ENCODE measurements around the gene TUNAR.

The TUNAR gene

DNA sequence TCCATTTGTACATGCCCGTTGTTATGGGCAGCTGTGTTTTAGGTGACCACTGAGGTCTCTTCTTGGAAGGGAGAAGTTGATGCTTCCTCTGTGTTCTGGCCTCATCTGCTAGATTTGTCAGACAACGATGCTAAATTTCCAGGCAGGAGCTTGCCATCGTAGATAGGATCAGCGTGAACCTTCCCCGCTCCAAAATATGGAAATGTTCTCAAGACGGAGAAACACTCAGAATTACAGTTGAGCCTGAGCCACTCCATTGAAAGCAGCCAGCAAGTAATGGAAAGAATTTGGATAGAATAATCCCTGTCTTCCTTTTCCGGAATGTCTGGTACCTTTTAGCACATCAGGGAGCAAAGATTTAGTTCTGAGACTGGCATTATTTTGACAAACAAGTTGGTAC, 34.8 kb downstream of the TUNAR start:
- no peak for DNase-seq (ENCODE audit: low spot score)
- FAIRE-seq, result no peak

DNA sequence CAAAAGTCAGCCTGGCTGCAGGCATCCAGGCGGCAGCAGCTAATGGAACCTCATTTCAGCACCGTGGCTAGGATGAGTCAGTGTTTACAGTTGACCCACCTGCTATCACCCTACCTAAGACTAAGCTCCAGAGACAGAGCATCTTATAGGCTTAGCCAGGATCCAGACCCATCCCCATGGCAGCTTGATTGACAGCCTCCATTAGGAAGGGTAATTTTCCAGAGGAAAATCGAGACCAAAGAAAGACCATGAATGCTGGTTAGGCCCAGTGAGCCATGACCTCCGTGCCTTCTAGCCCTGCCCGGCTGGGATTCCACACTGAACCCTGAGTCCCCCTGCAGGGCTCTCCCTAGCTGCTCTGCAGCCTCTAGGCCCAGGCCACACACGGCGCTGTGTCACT, 38.7 kb downstream of the TUNAR start:
- FAIRE-seq (no peak), DNase-seq (ENCODE audit: low spot score) (no peak)

DNA sequence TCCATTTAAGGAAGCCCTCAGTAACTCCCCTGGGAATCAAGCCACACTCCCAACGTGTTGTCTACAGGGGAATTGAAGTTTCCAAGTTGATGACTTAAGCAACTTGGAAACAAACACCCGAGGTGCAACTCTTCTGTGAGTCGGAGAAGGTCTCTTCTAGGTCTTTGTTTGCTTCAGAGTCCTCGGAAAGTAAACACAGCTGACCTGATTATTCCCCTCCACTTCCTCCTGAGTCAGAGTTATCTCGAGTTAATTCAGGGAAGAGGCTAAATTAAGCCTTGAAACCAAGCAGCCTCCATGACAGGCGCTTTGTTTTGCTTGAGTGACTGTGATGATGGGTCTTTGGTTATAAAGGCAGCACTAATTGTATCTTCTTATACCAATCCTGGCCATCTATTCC, 41.8 kb downstream of the TUNAR start:
- FAIRE-seq, result no peak
- DNase-seq (ENCODE audit: low spot score), result no peak

DNA sequence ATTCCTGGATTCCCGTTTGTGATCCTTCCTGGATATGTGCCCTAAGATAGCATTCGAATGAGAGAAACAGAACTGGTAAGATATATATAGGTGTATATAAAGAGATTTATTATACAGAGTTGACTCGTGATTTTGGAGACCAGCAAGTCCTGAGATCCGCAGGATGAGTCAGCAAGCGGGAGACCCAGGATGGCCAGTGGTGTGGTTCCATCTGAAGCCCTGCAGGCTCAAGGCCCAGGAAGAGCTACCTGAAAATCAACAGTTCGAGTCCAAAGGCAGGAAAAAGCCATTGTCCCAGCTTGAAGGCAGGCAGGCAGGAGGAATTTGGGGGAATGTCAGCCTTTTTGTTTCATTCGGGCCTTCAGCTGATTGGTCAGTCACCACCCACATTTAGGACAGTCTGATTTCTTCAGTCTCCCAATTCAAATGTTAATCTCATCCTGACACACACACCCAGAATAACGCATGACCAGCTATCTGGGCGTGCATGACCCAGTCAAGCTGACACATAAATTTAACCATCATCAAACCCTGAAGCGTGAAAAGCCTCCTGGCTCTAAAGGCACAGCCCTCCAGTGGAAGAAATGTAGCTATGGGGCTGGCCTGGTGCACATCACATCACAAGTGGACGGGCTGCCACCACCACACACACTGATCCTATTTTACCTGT, 44.3 kb downstream of the TUNAR start:
- DNase-seq (ENCODE audit: low spot score) (no peak), FAIRE-seq (no peak)

DNA sequence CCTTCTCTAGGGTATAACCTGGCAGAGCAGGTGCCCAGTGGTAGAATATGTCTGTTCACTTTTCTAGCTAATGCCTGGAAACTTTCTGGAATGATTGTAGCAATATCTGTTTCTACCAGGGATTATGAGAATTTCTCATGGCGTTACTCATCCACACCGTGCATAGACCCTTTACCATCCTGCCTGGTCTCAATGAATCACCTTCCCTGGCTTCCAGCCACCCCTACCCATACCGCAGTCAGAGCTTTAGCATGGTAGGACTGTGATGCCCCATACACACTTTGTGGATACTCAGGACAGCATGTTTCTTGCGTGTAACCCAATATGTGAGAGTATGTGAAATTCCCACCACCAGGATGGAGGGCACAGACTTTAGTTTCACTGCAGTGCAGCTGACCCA, 45.4 kb downstream of the TUNAR start:
- DNase-seq (ENCODE audit: low spot score) (no peak), FAIRE-seq (no peak)

DNA sequence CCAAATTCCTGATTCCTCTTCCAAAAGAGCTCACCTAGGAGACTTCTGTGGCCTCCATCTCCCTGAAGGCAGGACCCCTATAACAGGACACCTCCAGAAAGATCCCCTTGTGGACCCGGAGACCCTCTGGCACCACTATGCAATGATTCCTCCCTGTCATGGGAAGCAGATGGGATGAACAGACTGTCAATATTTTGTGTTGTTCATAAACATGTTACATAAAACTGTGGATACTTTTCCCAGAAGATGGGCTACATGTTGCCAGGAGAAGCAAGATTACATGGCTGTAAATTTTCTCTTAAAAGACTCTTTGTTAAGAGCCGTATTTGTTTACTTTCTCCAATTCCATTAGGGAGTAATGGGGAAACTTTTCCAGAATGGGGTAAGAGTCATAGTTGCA, 52.1 kb downstream of the TUNAR start:
- FAIRE-seq, result no peak

DNA sequence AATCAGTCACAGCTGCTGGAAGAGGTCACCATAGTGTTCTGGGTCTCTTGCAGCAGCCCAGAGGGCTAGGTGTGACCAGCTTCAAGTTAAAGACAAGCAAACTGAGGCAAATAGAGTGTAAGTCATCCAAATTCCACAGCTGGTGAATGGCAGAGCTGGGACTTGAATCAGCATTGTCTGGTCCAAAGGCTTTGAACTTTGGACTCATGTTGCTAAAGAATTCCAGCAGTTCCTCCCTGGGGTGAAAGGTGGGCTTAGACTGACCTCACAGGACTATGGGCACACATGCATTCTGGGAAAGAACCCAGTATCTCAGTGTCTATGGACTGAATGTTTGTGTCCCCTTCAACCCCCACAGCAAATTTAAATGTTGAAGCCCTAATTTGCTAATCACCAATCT, 54.8 kb downstream of the TUNAR start:
- no peak for DNase-seq (ENCODE audit: low spot score)
- no peak for FAIRE-seq

More for the DNA sequence above, 52.1 kb downstream of the TUNAR start:
- DNase-seq (ENCODE audit: low spot score), result no peak

DNA sequence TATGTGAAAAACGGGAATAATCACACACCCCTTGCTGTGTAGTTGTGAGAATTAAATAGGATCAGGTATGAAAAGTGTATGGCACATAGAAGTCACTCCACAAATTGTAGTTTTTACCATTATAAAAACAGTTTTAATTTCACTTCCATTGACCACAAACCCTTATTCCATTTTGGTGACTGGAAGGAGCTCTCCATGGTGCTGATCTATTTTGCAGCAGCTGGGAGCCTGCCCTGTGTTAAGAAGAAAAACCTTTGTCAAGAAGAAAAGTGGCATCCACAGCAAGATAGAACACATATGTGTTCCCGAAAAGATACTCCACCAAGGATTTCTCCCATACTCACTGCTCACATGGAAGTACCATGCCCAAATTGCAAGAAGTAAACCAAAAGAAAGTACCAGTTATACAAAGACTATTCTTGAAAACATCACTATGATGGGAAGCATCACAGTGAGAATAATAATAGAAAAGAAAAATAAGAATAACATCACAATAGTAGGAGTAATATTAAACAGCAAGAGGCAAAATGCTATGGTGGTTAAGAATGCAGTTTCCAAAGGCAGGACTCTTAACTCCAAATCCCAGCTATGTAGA, 58.7 kb downstream of the TUNAR start:
- FAIRE-seq (no peak), DNase-seq (ENCODE audit: low spot score) (no peak)

DNA sequence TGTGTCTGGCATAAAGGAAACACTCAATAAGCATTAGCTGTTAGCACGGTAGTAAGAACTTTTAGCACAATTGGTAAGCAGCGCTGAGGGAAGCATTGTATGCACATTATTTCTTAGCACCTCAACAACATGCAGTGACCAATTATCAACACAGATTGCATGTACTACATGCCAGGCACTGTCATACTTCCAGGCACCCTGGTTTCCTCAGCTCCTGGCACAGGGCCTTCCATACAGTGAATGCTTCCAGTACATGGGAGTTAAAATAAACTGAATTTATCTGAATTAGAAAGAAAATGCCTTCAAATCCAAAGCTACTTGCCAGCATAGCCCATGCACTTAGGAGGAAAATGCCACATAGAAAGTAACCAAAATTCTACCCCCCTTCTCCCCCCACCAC, 59.4 kb downstream of the TUNAR start:
- no peak for FAIRE-seq
- no peak for DNase-seq (ENCODE audit: low spot score)

DNA sequence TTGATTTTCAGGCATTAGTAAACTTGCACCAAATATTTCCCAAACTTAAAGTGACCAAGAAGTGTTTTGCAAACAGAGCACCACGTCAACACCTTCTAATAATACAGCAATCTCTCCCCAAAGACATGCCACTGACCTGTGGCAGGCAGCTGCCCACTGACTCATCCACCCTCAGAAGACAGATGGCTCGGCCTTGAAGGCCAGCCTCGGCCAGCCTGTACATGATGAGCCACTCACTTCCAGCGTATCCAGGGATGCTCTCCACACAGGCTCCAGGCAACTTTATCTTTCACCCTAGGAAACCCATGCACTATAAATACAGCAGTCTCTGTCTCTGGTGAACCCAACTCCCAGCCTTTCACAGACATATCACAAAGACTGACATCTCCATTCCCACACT, 62.7 kb downstream of the TUNAR start:
- FAIRE-seq, result no peak
- DNase-seq (ENCODE audit: low spot score), result no peak

DNA sequence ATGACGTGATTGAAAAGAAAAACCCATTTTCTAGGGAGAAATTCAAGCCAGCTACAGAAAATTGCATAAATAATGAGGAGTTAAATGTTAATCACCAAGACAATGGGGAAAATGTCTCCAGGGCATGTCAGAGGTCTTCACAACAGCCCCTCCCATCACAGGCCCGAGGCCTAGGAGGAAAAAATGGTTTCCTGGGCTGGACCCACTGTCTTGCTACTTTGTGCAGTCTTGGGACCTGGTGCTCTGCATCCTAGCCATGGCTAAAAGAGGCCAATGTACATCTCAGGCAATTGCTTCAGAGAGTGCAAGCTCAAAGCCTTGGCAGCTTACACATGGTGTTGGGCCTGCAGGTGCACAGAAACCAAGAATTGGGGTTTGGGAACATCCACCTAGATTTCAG, 65.3 kb downstream of the TUNAR start:
- DNase-seq (ENCODE audit: low spot score) (no peak), FAIRE-seq (no peak)

DNA sequence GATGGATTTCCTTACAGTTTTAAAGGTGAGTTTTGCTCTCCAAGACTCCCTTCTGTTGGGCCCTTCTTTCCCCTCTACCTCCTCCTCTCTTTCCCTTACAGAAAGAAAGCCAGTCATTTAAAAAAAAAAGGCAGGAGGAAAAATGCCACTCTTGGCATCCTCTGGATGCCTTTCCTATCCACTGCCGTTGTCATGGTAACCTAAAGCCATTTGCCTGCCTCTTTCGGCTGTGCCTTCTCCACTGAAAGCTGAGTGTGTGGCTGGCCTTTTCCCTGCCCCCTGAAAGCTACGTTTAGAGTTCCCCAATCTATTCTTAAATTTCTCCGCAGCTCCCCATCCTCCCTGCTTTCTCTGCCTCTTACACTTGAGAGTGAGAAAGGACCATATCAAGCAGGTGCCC, 67.1 kb downstream of the TUNAR start:
- DNase-seq (ENCODE audit: low spot score) (no peak), FAIRE-seq (no peak)

DNA sequence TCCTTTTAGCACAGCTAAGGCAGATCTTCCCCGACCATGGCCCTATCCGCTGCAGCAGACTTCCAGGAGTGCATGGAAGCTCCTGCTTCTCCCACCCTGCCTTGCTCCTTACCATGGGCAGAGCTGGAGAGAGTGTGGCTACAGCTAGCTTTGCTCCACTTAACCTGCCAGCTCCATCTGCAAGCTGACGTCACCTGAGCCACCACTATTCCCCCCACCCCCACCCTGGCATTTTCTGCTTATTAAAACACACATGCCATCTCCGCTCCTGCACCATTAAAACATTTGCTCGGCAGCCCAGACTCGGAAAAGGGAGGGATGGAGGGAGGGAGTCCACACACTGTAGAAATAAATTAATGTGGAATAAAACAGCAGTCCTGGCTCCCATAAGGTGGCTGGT, 67.8 kb downstream of the TUNAR start:
- FAIRE-seq, result no peak
- no peak for DNase-seq (ENCODE audit: low spot score)

DNA sequence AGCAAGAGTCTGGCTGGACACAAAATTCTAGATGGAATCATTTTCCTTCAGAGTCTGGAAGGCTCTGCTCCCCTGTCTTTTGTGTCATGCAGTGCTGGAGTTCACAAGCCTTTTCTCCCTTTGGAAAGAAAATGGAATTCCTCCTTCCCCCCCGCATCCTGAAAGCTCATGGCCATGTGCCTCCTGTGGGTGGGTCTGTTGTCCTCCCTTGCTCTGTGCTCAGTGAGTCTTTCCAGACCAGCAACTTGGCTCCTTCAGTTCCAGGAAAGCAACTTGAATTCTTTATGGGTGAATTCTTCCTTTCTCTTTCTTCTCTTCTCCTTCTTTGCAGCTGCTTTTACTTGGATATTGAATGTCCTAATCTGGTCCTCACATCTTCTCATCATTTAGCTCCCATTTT, 70.2 kb downstream of the TUNAR start:
- DNase-seq (ENCODE audit: low spot score) (no peak), FAIRE-seq (no peak)

DNA sequence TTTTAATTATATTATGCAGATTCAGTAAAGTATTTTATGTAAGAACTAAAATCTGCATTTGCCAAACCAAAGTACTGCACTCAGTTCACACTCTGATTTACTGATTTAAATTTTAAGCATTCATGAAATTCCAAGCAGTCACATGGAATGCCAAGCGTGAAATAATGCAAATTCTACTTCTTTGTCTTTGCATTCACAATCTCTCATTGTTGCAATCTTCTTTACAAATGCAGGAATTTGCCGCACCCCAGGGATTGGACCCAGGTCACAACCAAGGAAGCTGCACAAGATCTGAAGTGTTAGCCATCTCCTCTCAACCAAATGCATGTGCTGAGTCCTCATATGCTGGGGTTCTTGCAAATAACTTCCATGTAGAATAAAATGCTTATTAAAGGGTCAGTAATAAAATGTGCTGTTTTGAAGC, 71.9 kb downstream of the TUNAR start:
- FAIRE-seq (no peak), DNase-seq (ENCODE audit: low spot score) (no peak)

DNA sequence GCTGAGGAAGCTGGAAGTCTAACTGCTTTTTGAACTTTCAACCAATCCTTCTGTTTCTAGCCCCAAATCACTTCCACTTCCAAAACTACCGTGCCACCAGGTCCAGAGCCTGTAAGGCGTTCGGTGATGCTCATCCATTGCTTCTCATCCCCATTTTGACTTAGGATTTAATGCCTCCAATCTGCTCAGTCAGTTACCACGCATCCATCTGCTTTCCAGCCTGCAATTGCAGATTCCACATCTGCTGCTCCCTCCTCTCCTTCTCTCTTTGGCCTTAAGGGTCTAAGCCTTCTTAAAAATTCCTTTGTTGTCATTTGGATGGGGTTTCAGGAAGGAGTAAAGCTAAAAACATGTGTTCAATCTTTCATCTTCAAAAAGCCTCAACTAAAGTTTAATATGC, 74.7 kb downstream of the TUNAR start:
- DNase-seq (ENCODE audit: low spot score) (no peak), FAIRE-seq (no peak)

DNA sequence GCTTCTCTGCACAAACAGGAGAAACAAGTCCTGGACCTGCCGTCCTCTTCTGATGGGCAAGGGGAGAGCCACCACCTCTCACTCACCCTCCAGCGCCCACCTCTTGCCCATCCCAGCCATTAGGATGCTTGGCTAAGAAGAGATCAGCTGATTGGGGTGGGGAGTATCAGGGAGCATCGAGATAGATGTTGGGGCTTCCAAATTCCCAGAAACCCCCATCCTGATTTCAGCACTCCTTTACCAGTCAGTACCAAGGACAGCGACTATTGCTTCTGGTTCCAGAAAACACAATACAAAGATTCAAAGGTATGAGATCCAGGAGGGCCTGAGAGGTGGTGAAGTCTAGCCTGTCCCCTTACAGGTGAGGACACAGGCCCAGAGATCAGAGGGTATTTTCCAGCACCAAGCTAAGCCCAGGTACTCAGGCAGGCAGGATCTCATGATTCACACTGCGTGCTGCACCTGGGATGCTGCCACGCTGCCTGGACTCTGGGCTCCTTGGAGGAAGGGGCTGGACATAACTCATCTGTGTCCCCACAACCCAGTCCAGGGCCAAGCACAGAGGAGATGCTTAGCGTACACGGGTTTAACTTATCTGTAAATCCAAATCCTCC, 76.6 kb downstream of the TUNAR start:
- FAIRE-seq, result no peak

DNA sequence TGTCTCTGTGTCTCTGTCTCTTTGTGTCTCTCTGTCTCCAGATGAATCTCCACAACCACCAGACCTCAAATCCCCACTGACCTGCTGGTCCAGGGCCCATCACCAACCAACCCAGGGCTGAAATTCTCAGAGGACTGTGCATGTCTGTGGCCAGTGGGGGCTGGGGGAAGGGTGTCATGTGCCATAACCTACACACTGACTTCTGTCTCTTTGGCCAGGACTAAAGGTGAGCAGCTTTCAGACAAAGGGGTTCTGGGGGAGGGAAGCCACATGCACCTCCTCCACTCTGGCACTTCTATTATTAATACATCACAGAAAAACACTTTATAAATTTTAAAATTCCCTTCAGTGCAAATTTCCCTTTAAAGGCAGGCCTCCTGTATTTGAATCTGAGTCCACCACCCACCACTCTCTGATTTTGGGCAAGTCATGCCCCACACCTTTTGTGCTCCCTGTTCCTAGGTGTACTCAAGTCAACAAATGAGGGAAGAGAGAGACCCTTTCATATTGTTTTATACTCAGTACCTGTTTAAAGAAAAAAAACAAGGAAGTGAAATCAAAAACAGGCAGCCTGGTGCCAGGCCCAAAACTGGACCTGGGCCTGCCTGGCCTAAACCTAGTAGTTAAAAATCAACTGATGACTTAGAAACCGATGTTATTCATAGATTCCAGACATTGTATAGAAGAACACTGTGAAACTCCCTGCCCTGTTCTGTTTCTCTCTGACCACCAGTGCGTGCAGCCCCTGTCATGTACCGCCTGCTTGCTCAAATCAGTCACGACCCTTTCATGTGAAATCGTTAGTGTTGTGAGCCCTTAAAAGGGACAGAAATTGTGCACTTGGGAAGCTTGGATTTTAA, 80.2 kb downstream of the TUNAR start:
- no peak for DNase-seq (ENCODE audit: low spot score)
- FAIRE-seq, result peak; percentile 65

More for the DNA sequence above, 76.6 kb downstream of the TUNAR start:
- DNase-seq (ENCODE audit: low spot score), result no peak

DNA sequence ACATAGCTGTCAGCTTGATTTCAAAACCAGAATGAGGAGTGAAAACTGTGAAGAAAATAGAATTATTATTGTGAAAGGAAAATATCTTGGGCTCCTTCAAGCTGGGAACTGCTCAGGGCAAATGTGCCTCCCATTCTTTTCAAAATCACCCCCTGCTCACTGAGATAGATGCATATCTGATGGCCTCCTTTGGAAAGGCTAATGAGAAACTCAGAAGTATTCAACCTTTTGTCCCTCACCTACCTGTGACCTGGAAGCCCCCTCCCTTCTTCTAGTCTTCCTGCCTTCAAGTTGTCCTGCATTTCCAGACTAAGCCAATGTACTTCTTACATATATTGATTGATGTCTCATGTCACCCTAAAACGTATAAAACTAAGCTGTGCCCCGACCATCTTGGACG, 81.5 kb downstream of the TUNAR start:
- FAIRE-seq (no peak), DNase-seq (ENCODE audit: low spot score) (no peak)

DNA sequence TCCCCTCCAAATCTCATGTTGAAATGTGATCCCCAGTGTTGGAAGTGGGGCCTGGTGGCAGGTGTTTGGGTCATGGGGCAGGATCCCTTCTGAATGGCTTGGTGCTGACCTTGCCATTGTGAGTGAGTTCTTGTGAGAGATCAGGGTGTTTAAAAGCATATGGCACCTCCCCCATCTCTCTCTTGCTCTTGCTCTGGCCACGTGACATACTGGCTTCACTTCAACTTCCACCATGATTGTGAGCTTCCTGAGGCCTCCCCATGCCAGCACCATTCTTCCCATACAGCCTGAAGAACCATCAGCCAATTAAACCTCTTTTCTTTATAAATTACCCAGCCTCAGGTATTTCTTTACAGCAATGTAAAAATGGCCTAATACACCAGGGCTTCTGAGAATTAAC, 82.7 kb downstream of the TUNAR start:
- DNase-seq (ENCODE audit: low spot score), result no peak
- FAIRE-seq, result no peak

DNA sequence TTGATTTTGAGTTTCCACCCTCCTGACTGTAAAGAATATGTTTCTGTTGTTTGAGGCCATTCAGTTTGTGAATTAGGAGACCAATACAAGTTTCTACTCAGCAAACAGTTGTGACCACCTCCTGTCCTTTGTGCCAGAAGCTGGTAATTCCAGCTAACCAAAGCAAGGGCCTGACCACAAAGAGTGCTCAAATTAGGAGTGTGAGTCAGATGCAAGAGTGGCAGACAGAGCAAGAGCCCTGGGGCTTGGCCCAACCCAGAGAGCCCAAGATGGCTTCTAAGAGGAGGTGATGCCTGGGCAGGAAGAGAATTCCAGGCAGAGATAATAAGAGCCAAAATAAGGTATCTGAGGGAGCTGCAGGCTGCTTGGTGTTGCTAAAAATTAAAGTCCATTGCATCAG, 84.8 kb downstream of the TUNAR start:
- DNase-seq (ENCODE audit: low spot score) (no peak), FAIRE-seq (no peak)

DNA sequence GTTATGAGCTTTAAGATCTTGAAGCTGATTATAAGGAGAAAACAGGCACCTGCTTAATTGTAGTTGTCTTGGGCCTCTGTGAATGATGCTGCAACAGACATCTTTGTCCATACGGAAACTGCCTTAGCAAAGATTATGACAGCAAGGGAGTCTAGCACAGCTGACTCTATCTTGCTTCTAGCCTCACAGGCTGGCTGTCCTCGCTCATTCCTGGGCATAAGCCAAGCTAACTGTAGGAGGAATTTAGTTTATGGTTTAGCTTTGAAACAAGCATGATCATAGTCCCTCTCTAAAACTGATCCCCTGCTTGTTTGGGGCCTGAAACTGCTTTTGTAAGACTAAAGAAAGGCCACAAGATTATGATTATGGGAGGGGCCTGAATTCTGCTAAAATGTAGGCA, 88.3 kb downstream of the TUNAR start:
- FAIRE-seq (no peak), DNase-seq (ENCODE audit: low spot score) (no peak)
